Fibroblast of the aortic adventitia (primary cell): ENCODE data around the gene GLS. TPM values are rescaled to one million over a fixed set of nuclear protein-coding genes. Genes with fewer than 3 reads are reported as not detected.

Experiments
- DNase-seq: peaks from one replicate; pipeline ENCODE4 v3.0.0-alpha.2; 2010; ENCODE audit warnings: low read depth
- H3K4me3 ChIP-seq: 2 replicates; pipeline ENCODE4 v1.5.1; 2011; ENCODE audit warnings: low read depth, mild to moderate bottlenecking, control low read depth, low read length, moderate library complexity
- CTCF ChIP-seq: IDR thresholded peaks from 2 replicates; pipeline ENCODE4 v1.5.1; 2011; ENCODE audit warnings: mild to moderate bottlenecking, low read length, control low read depth, inconsistent platforms; ENCODE audit not compliant: insufficient read depth
- total RNA-seq: library from RNA; depleted of rRNA; stranded (reverse); fragments of >200 nt; gene quantifications from 2 replicates; pipeline ENCODE4 v1.2.3, GENCODE V29; 2012; ENCODE audit warnings: low replicate concordance

Gene GLS
- total RNA-seq, 1 donor = 116 TPM

- no peak for DNase-seq
Measured at GRCh38 chr2:190997526-190998113, 117.0 kb downstream of the GLS start.

GRCh38 chr2:190999058-190999457 is 118.4 kb downstream of the GLS start:
- no peak for TF ChIP-seq CTCF
- no peak overlapping the region for H3K4me3 ChIP-seq
- DNase-seq = no peak

More at GRCh38 chr2:190997526-190998113, 117.0 kb downstream of the GLS start:
- no peak overlapping the region for H3K4me3 ChIP-seq
- TF ChIP-seq CTCF = no peak

GRCh38 chr2:190999949-191000665 is 119.5 kb downstream of the GLS start:
- TF ChIP-seq CTCF = no peak
- H3K4me3 ChIP-seq = no peak overlapping the region
- DNase-seq = peak; percentile 19

GRCh38 chr2:191001032-191001431 is 120.4 kb downstream of the GLS start:
- TF ChIP-seq CTCF = no peak
- no peak overlapping the region for H3K4me3 ChIP-seq

GRCh38 chr2:191001624-191002023 is 121.0 kb downstream of the GLS start:
- no peak overlapping the region for H3K4me3 ChIP-seq
- no peak for TF ChIP-seq CTCF
- no peak for DNase-seq

More at GRCh38 chr2:191001032-191001431, 120.4 kb downstream of the GLS start:
- no peak for DNase-seq

GRCh38 chr2:191003405-191004309 is 123.0 kb downstream of the GLS start:
- DNase-seq = no peak
- no peak overlapping the region for H3K4me3 ChIP-seq
- TF ChIP-seq CTCF = no peak
